ENCODE results near the gene F2RL3.

The F2RL3 gene

DNA sequence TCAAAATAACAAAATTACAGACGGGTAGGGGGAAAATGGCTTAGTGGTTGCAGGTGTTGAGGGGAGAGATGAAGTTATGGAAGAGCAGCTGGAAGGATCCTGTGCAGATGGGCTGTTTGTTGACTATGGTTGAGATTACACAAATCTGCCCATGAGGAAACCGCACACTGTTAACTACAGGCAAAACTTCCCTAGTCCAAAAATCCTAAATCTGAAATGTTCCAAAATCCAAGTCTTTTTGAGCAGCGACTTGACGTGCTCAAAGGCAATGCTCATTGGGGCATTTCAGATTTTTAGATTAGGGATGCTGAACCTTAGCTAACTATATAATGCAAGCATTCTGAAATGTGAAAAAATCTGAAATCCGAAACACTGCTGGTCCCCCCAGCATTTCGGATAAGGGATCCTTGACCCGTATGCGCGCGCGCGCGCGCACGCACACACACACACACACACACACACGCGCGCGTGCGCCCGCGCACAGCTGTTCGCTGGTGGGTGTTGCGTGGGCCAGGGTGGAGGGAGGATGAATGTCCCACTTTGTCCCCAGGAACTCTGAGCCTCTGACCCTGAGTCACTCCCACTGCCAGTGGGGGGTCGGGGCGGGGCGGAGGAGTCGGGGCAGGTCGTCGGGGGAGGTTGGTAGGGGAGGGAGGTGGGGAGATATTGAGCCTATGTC is 6.8 kb downstream of the F2RL3 start:
- no peak for DNase-seq (ENCODE audit: low read depth)

DNA sequence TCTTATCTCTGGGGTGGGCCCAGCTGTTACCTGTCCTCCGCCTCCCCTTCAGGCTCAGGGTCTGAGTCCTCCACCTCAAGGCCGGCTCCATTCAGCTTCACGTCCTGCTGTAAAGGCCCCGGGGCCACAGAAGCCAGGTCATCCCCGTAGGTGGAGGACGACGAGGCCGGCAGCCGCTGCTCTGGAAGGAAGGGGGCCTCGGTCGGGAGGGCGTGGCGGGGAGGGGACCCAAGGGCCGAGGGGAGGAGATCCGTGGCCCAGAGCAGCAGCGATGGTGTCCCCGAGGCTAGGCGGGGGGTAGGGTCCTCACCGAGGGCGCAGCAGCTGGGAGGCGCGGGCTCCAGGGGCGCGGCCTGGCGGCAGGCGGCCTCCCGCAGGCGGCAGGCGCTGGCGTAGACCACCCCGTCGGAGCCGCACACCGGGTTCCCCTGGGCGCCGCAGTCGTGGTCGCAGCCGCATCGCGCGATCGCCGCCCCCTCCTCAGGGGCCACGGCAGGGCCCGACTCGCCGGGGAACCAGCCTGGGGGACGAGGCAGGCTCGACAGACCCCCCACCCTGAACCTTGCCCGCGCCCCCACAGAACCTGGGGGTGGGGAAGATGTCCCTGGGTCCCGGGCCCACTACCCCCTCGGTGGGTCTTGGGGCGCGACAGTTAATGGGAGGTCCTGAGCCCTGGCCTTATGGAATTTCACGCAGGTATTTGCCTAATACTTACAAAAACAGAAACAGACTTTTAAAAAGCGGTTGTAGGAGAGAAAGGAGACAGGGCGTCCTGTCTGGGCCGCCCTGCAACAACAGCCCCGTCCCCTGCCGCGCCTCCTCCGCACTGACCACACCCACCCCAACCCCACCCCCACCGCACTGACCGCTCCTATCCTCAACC is 7.6 kb downstream of the F2RL3 start:
- no peak for DNase-seq (ENCODE audit: low read depth)

- peak; percentile 23 for DNase-seq (ENCODE audit: low read depth)
Measured at GRCh38 chr19:16897029-16897855, 8.4 kb downstream of the F2RL3 start.

- no peak for DNase-seq (ENCODE audit: low read depth)
Measured at GRCh38 chr19:16897856-16898161, 9.0 kb downstream of the F2RL3 start.

GRCh38 chr19:16898361-16899015 is 9.7 kb downstream of the F2RL3 start:
- DNase-seq (ENCODE audit: low read depth) = no peak

GRCh38 chr19:16899566-16900075 is 10.8 kb downstream of the F2RL3 start:
- no peak for DNase-seq (ENCODE audit: low read depth)

DNA sequence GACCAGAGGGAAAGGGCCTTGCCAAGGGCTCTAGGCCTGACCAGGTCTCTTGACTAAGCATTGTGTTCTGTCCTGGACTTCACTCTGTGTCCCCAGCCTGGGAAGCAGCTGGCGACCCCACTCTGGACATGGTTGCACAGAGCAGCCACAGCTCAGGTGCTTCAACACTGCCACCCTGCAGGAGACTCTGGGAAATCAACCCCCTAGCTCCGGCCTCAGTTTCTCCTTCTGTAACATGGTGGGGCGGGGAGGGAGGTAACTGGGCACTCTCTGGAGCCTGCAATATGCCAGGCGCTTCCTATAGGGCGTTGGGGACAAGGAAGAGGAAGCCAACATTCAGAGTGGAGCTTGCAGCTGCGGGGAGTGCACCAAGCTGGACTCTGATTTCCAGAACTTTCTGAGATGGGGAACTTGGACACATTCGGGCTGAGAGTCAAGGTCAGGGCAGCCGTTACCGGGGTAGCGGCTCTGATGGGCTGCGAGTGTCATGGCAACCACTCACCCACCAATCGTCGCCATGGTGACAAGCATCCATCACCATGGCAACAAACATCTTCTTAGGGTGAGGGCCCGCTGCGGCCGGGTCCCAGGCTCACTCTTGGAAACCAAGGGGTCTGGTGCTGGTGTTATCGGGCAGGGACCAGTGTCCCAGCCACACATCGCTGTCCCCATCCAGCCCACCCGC is 12.8 kb downstream of the F2RL3 start:
- DNase-seq (ENCODE audit: low read depth) = no peak

DNA sequence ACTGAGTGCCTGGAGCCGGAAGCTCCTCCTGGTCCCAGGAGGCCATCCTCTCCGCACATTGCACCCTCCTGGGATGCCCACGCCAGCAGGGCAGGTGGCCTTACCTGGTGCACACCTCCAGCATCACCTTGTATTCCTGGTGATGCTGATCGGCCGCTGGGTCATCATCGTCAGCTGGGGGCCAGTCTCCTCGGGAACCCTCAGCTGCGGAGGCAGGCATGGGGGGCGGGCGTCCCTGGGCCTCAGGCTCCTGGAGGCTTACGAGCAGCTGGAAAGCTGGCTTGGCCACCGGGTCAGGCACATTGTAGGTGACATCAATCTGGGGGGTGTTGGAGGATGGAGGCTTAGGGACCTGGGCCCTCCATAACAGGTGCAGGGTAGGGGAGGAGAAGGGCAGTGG is 13.7 kb downstream of the F2RL3 start:
- no peak for DNase-seq (ENCODE audit: low read depth)

- no peak for DNase-seq (ENCODE audit: low read depth)
Measured at GRCh38 chr19:16903347-16903746, 14.5 kb downstream of the F2RL3 start.

DNA sequence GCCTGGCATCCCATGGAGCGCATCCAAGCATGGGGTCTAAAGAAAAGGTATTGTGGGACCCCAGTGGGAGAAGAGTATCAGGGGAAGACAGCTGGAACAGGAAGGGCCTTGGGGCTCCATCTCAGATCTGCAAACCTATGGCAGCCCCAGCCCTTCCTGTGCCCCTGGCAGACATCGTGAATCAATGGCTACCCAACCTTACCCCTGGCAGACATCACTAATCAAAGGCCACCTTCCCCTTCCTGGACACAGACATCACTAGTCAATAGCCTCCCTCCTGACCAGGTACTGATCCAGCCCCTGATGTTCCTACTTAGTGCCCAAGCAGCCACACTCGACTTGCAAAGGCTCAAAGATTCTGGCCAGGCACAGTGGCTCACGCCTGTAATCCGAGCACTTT is 15.8 kb downstream of the F2RL3 start:
- DNase-seq (ENCODE audit: low read depth) = no peak

- DNase-seq (ENCODE audit: low read depth) = no peak
Measured at GRCh38 chr19:16908759-16909158, 20.0 kb downstream of the F2RL3 start.

- no peak for DNase-seq (ENCODE audit: low read depth)
Measured at GRCh38 chr19:16911046-16911445, 22.2 kb downstream of the F2RL3 start.

- no peak for DNase-seq (ENCODE audit: low read depth)
Measured at GRCh38 chr19:16912780-16913179, 24.0 kb downstream of the F2RL3 start.

DNA sequence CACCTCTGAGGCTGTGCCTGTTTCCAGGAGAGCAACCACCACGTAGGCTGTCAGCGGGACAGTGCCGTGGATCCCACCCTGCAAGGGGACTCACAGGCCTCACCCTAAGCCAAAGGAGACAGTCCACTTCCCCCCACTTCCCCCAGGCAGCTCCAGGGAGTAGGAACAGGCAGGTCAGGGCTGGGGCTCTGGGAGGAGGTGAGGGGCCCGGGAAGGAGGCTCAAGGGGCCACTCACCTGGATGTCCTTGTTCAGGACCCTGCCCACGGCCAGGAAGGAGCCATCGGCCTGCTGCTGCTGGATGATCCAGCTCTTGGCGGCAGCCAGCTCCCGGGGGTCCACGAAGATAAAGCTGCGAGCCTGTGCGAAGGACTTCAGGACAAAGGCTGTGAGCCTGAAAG is 25.6 kb downstream of the F2RL3 start:
- no peak for DNase-seq (ENCODE audit: low read depth)

- no peak for DNase-seq (ENCODE audit: low read depth)
Measured at GRCh38 chr19:16915135-16915534, 26.3 kb downstream of the F2RL3 start.

DNA sequence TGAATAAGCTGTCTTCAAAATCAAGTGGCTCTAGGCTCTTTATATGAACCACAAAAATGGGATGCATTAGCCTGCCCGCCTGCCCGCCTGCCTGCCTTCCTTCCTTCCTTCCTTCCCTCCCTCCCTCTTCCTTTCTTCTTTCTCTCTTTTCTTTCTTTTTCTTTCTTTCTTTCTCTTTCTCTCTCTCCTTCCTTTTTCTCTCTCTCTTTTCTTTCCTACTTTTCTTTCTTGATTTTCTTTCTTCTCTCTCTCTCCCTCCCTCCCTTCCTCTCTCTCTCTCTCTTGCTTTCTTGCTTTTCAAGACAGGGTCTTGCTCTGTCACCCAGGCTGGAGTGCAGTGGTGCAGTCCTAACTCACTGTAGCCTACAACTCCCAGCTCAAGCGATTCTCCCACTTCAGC is 26.9 kb downstream of the F2RL3 start:
- no peak for DNase-seq (ENCODE audit: low read depth)

GRCh38 chr19:16917401-16917800 is 28.6 kb downstream of the F2RL3 start:
- no peak for DNase-seq (ENCODE audit: low read depth)

- DNase-seq (ENCODE audit: low read depth) = no peak
Measured at GRCh38 chr19:16919496-16919895, 30.7 kb downstream of the F2RL3 start.

DNA sequence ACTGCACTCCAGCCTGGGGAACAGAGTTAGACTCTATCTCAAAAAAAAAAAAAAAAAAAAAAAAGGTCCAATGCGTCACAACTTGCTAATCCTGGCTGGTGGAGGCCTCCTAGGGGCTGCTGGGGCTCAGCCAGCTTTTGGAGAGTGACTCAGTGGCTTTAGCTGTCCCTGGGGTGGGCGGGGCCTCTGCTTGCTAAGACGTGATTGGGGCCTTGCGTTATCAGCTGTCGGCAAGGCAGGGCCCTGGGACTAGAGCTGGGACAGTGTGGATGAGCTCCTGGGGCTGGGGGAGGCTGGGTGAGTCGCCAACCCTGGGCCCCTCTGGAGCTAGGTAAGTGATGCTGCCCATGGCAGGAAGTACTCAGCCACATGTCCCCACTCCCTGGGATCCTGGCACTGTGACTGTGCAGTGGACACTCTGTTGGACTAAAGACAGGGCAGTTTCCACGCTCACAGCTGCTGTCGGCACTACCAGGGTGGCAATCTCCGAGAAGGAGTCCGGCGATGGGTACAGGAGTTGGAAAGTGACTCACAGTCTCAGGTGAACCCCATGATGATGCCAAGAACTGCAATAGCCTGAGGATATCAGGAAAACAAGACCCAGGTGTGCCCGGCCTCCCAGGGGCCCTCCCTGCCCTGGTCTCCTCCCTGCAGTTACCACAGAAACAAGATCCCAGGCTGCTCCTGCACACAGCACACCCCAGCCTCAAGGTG is 32.2 kb downstream of the F2RL3 start:
- no peak for DNase-seq (ENCODE audit: low read depth)

DNA sequence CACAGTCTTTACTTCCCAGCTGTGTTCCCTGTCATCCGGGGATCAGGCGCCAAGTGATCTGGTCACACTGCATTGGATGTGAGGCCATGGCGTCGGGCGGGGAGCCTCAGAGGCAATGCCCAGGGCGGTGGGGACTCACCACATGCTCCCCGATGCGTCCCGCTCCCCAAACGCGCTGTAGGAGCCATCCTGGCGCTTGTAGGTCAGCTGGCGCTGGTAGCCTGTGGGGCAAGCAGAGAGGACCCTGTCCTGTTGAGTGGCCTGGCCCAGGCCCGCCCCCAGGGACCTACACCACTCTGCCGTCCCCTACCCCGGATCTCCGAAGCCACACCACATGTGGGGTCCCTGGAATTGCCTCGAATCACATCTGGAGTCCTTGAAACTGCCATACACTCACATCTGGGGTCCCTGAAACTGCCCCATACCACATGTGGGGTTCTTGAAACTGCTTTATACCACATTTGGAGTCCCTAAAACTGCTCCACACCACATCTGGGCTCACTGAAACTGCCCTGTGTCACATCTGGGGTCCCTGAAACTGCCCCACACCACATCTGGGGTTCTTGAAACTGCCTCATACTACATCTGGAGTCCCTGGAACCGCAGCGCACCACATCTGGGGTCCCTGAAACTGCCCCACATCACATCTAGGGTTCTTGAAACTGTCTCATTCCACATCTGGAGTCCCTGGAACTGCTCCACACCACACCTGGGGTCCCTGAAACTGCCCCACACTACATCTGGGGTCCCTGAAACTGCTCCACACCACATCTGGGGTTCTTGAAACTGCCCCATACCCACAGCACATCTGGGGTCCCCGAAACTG is 33.2 kb downstream of the F2RL3 start:
- DNase-seq (ENCODE audit: low read depth) = no peak

Measured in activated T-helper 1 cell treated with Interleukin-2 at 50 U/mL for 16 hours (primary cell).